C4-2B (cell line): ENCODE data around the gene IGFL1.
"Not testable (repeated sequence)": the region's sequence is repeated elsewhere in the genome, so short reads cannot be mapped to it uniquely, and the experiment has no call there.

Experiments
- H3K27ac ChIP-seq: fragments of 450-650 bp; 2 replicates; pipeline ENCODE4 v1.5.1; 2017
- CTCF ChIP-seq: fragments of 450-650 bp; conservative IDR thresholded peaks from 2 replicates; pipeline ENCODE4 v1.5.1; 2017; ENCODE audit warnings: mild to moderate bottlenecking
- ZFX ChIP-seq: fragments of 450-650 bp; IDR thresholded peaks from 2 replicates; pipeline ENCODE4 v1.6.1; 2017

Gene IGFL1

GRCh38 chr19:46189971-46190888 is 39.3 kb upstream of the IGFL1 start:
- no peak overlapping the region for H3K27ac ChIP-seq
- TF ChIP-seq CTCF (no peak), ZFX (no peak)

- TF ChIP-seq ZFX, result no peak
- TF ChIP-seq CTCF, result no peak
- H3K27ac ChIP-seq, result no peak overlapping the region
Observed at GRCh38 chr19:46191356-46191755, 38.2 kb upstream of the IGFL1 start.

GRCh38 chr19:46191972-46192371 is 37.6 kb upstream of the IGFL1 start:
- H3K27ac ChIP-seq, result no peak overlapping the region
- TF ChIP-seq CTCF (no peak), ZFX (no peak)

DNA sequence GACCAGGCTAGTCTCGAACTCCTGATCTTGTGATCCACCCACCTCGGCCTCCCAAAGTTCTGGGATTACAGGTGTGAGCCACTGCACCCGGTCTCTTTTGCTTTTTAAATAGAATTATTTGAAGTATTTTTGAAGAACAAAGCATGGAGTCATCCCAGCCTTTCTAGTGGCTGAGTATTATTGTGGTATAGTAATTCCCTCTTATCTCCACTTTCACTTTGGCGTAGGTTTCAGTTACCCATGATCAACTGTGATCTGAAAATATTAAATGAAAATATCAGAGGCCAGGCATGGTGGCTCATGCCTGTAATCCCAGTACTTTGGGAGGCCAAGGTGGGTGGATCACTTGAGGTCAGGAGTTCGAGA is 36.9 kb upstream of the IGFL1 start:
- H3K27ac ChIP-seq, result not testable (repeated sequence)

DNA sequence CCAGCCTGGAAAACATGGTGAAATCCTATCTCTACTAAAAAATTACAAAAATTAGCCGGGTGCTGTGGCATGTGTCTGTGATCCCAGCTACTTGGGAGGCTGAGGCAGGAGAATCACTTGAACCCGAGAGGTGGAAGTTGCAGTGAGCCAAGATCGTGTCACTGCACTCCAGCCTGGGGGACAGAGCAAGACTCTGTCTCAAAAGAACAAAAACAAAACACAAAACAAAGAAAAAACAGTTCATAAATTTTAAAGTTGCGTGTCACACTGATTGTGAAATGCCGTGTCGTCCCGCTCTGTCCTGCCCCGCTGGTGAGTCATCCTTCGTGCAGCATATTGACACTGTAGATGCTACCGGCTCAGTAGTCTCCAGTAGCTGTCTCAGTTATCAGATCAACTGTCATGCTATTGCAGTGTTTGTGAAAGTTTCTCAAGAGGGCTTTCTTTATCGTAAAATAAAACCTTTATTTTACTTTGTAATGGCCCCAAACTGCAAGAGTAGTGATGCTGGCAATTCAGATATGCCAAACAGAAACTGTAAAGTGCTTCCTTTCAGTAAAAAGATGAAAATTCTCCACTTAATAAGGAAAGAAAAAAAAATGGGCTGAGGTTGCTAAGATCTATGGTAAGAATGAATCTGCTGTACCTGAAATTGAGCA is 36.4 kb upstream of the IGFL1 start:
- no peak overlapping the region for H3K27ac ChIP-seq
- TF ChIP-seq ZFX (no peak), CTCF (no peak)

DNA sequence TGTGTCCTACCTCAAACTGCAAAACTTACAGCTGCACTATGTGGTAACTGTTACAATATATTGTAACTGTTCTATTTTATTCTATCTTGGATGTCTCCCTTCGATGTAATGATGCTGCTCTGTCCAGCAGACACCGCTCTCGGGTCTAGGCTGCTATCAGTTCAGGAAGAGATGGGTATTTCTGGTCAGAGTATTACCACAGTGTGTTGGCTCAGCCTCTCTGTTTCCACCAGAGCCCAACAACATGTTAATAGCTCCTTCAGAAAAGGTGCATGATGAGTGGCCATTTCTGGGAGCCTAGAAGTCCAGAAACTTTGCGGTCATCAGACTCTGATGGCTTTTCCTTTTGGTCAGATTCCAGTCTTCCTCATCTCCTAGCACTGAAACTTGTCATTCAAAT is 35.9 kb upstream of the IGFL1 start:
- TF ChIP-seq ZFX (no peak), CTCF (no peak)
- H3K27ac ChIP-seq, result no peak overlapping the region

DNA sequence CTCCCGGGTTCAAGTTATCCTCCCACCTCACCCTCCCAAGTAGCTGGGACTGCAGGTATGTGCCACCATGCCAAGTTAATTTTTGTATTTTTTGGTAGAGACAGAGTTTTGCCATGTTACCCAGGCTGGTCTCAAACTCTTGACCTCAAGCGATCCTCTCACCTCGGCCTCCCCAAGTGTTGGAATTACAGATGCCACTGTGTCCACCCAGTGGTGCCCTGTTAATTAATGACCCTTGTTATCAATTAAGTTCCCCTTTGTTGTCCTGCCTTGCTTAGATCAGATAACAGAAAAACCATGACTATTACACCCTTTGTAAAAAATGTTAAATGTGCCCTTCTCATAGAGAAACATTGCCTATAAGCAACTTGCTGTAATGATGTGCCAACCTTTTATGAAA is 34.4 kb upstream of the IGFL1 start:
- H3K27ac ChIP-seq, result no peak overlapping the region
- TF ChIP-seq ZFX (no peak), CTCF (no peak)

DNA sequence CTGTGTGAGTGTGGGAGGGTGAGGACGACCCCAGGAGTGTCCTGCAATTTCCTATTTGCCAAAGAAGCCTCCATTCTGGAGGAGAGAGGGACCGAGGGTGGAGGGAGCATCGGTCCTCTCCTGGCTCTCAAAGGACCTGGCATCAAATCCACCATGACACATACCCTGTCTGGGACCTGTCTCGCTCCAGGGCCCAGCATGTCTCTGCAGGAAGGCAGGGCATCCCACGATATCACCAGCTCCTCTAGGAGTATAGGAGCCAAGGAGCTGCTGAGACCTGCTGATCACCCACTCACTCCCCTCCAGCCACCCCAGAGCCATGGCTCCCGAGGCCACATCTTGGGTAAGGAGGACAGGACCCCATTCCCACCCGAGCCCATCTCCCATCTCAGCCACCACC is 33.6 kb upstream of the IGFL1 start:
- H3K27ac ChIP-seq, result not testable (repeated sequence)
